Endothelial cell of umbilical vein (primary cell): ENCODE measurements around the gene PEX10. TPM values are rescaled to one million over a fixed set of nuclear protein-coding genes. Genes with fewer than 3 reads are reported as not detected.

Source experiments
- BruUV-seq: library from RNA; stranded (reverse); fragments of 400-500 nt; replicated peaks from 2 replicates; lab custom pipeline; 2021; lab: Mats Ljungman, UMichigan
- CTCF ChIA-PET: fragments of 300-600, 350-600 bp; sonication (Branson Sonifier 250); formaldehyde crosslinking; loops from one replicate; lab custom pipeline; 2021; ENCODE audit warnings: antibody characterized with exemption, inconsistent platforms; lab: Charles Lee
- POLR2A ChIA-PET: fragments of 300-600, 350-600 bp; sonication (Branson Sonifier 250); formaldehyde crosslinking; loops from one replicate; lab custom pipeline; 2021; ENCODE audit warnings: antibody characterized with exemption, inconsistent platforms; lab: Charles Lee
- DNase-seq: peaks from one replicate; pipeline ENCODE4 v3.0.0-alpha.2; 2011; ENCODE audit warnings: low read depth, low spot score
- FAIRE-seq: peaks from 2 replicates; lab custom pipeline; 2011; peaks lifted over from hg19 to GRCh38; lab: Jason Lieb, UNC
- H2AFZ ChIP-seq: 2 replicates; pipeline ENCODE4 v1.6.0; 2012; ENCODE audit warnings: low read depth, low read length, control low read depth, inconsistent platforms
- H3K27ac ChIP-seq: 2 replicates; pipeline ENCODE4 v1.5.1; 2011; ENCODE audit warnings: low read depth, mild to moderate bottlenecking, control low read depth, low read length, moderate library complexity; ENCODE audit not compliant: insufficient read depth
- H3K27me3 ChIP-seq, 2 experiments: 2 replicates each; pipeline versions ENCODE4 v1.6.0 to v1.6.1; 2011; ENCODE audit warnings: low read length in 2 of 2, mixed read lengths in 1 of 2; ENCODE audit not compliant: control insufficient read depth in 2 of 2, insufficient read depth in 2 of 2
- H3K36me3 ChIP-seq, 2 experiments: 2 replicates in 1 of 2; 3 replicates in 1 of 2; pipeline ENCODE4 v1.5.1; 2011; ENCODE audit warnings: low read length in 2 of 2, mild to moderate bottlenecking in 1 of 2, moderate library complexity in 1 of 2; ENCODE audit not compliant: control insufficient read depth in 2 of 2, insufficient read depth in 2 of 2; ENCODE audit errors: extremely low read depth in 1 of 2
- H3K4me1 ChIP-seq: 3 replicates; pipeline ENCODE4 v1.5.1; 2011; ENCODE audit warnings: mild to moderate bottlenecking, low read length; ENCODE audit not compliant: control insufficient read depth, insufficient read depth; ENCODE audit errors: extremely low read depth
- H3K4me2 ChIP-seq: 2 replicates; pipeline ENCODE4 v1.6.1; 2011; ENCODE audit warnings: low read length, control low read depth, mixed read lengths; ENCODE audit not compliant: insufficient read depth
- H3K4me3 ChIP-seq, 3 experiments: fragments of 200-600 bp in 1 of 3; sonication (generic), shearing (Covaris generic) in 1 of 3; replicated peaks in 1 of 3; 2 replicates each; pipeline ENCODE4 v1.5.1; 2011 to 2016; ENCODE audit warnings: control low read depth in 3 of 3, low read length in 3 of 3, mild to moderate bottlenecking in 2 of 3, inconsistent platforms in 1 of 3, low read depth in 1 of 3, moderate library complexity in 1 of 3; ENCODE audit not compliant: insufficient read depth in 1 of 3
- H3K79me2 ChIP-seq: 2 replicates; pipeline ENCODE4 v1.6.0; 2012; ENCODE audit warnings: low read length, inconsistent platforms; ENCODE audit not compliant: control insufficient read depth, insufficient read depth
- H3K9ac ChIP-seq: replicated peaks from 2 replicates; pipeline ENCODE3; 2011; ENCODE audit warnings: low read length, control low read depth; ENCODE audit not compliant: insufficient read depth; ENCODE audit errors: extremely low read depth
- H3K9me1 ChIP-seq: replicated peaks from 3 replicates; pipeline ENCODE4 v1.6.0; 2011; ENCODE audit warnings: mild to moderate bottlenecking, low read length; ENCODE audit not compliant: control insufficient read depth, insufficient read depth; ENCODE audit errors: extremely low read depth
- H3K9me3 ChIP-seq: replicated peaks from 2 replicates; pipeline ENCODE4 v1.5.1; 2012; ENCODE audit warnings: low read length, inconsistent platforms; ENCODE audit not compliant: control insufficient read depth, insufficient read depth
- H4K20me1 ChIP-seq: replicated peaks from 2 replicates; pipeline ENCODE3; 2011; ENCODE audit warnings: mild to moderate bottlenecking, low read length; ENCODE audit not compliant: control insufficient read depth, insufficient read depth; ENCODE audit errors: extremely low read depth
- CTCF ChIP-seq, 2 donors: IDR thresholded peaks; 1 replicate in 1 of 2; 2 replicates in 1 of 2; pipeline ENCODE4 v1.5.1; 2011; ENCODE audit warnings: low read length in 2 of 2, mild to moderate bottlenecking in 2 of 2, moderate library complexity in 2 of 2, control low read depth in 1 of 2, inconsistent platforms in 1 of 2, low read depth in 1 of 2; ENCODE audit not compliant: insufficient read depth in 1 of 2; ENCODE audit errors: extremely low read depth in 1 of 2
- EZH2 ChIP-seq: IDR thresholded peaks from 2 replicates; pipeline ENCODE4 v1.6.1; 2012; ENCODE audit warnings: borderline replicate concordance, low read depth, mild to moderate bottlenecking, moderate library complexity, low read length, inconsistent platforms; ENCODE audit not compliant: severe bottlenecking
- FOS ChIP-seq: IDR thresholded peaks from 2 replicates; pipeline ENCODE4 v1.6.1; 2011; ENCODE audit warnings: mild to moderate bottlenecking, low read length, moderate library complexity, borderline replicate concordance; ENCODE audit not compliant: insufficient read depth
- GATA2 ChIP-seq: IDR thresholded peaks from 2 replicates; pipeline ENCODE4 v1.7.0; 2011; ENCODE audit warnings: low read depth, mild to moderate bottlenecking, moderate library complexity, mixed read lengths, low read length; ENCODE audit not compliant: insufficient read length, insufficient read depth
- JUN ChIP-seq: IDR thresholded peaks from 2 replicates; pipeline ENCODE4 v1.6.1; 2011; ENCODE audit warnings: borderline replicate concordance, low read depth; ENCODE audit not compliant: insufficient read length, insufficient read depth
- MAX ChIP-seq: IDR thresholded peaks from 2 replicates; pipeline ENCODE4 v1.6.1; 2011; ENCODE audit not compliant: insufficient read depth, insufficient read length
- MYC ChIP-seq: IDR thresholded peaks from one replicate; pipeline ENCODE4 v1.6.1; 2011; ENCODE audit warnings: mild to moderate bottlenecking, low read depth, low read length
- POLR2A ChIP-seq: IDR thresholded peaks from 2 replicates; pipeline ENCODE4 v1.6.1; 2012; ENCODE audit warnings: low read depth, mild to moderate bottlenecking, control low read depth, low read length
- POLR2AphosphoS5 ChIP-seq: IDR thresholded peaks from 2 replicates; pipeline ENCODE4 v1.6.1; 2012; ENCODE audit warnings: low read depth, mild to moderate bottlenecking, control low read depth, low read length, moderate library complexity; ENCODE audit not compliant: insufficient read depth
- dilution Hi-C: fragments of 300-500 bp; cut with MboI; formaldehyde crosslinking; loops from one replicate; pipeline ENCODE4 v1.15.0; 2019; ENCODE audit warnings: low sequenced_read_pairs; ENCODE audit not compliant: extremely low pct_ligation_motif_present
- intact Hi-C: fragments of 100-400 bp; cut with micrococcal nuclease; formaldehyde crosslinking; loops from one replicate; pipeline ENCODE4 v1.10.0; 2022
- polyA plus RNA-seq, 4 experiments: library from polyadenylated mRNA; depleted of rRNA in 3 of 4; stranded (reverse) in 3 of 4; unstranded in 1 of 4; fragments of >200 nt; gene quantifications; 2 replicates each; pipeline versions ENCODE4 v1.2.1 to v1.2.3, GENCODE V29; 2011 to 2012; ENCODE audit warnings: missing spikeins in 1 of 4
- total RNA-seq: library from RNA; stranded (reverse); gene quantifications from 2 replicates; pipeline ENCODE4 v1.2.3, GENCODE V29; 2021

PEX10 gene
- total and polyA plus RNA-seq, 2 donors (not counting 3 experiments of a cell fraction or from before 2014, with no cell fraction given), result 25.1 to 26.7 TPM

- Histone ChIP-seq H3K4me3 (no peak overlapping the region), H2AFZ (no peak overlapping the region), H3K36me3 (no peaks in the 10 kb centered on the region), H3K79me2 (no peaks in the 10 kb centered on the region), H3K27ac (no peak overlapping the region), H3K9me1 (no peaks in the 10 kb centered on the region), H3K27me3 (no peaks in the 10 kb centered on the region), H3K9ac (no peak overlapping the region), H3K9me3 (no peaks in the 10 kb centered on the region), H4K20me1 (no peaks in the 10 kb centered on the region), H3K4me2 (no peak overlapping the region), H3K4me1 (peaks cover 5% of the 10 kb centered on the region)
- ChIA-PET CTCF (interaction anchor here (8.9 kb wide), 1 partner anchor 186 kb away, joined by 631 read pairs; the partner anchor contains the start of gene FAAP20), POLR2A (no interaction called here)
- DNase-seq (no peak), FAIRE-seq (no peak)
- intact Hi-C loops, result no loop called here
- no peak for TF ChIP-seq MYC
- TF ChIP-seq GATA2, result no peak
- TF ChIP-seq POLR2A, result no peak
- TF ChIP-seq POLR2AphosphoS5, result no peak
- no peak for TF ChIP-seq MAX
- no peak for TF ChIP-seq JUN
- no peak for TF ChIP-seq FOS
- TF ChIP-seq CTCF (IDR thresholded peaks at IDR 0.05; ENCODE audit: extremely low read depth in 1 of 2, insufficient read depth in 1 of 2, low read depth in 1 of 2, low read length in 2 of 2), result no peak
- no peak for TF ChIP-seq EZH2
- dilution Hi-C loops, result no loop called here
- no TSS peak for BruUV-seq
These were observed 26.6 kb downstream of the PEX10 start for GRCh38 chr1:2385606-2386280.
